HepG2 (cell line): Measurements from ENCODE around the gene SFXN5. TPM values are rescaled to one million over a fixed set of nuclear protein-coding genes. Genes with fewer than 3 reads are reported as not detected.

Experiments used
- ATAC-seq: fragments of 200-7000 bp; cut with Tn5 transposase; 3 replicates; pipeline ENCODE4 v1.9.1; 2020; ENCODE audit warnings: mild to moderate bottlenecking, moderate library complexity
- BruUV-seq: library from RNA; stranded (reverse); fragments of 400-500 nt; replicated peaks from 2 replicates; lab custom pipeline; 2021; lab: Mats Ljungman, UMichigan
- CTCF ChIA-PET: fragments of 300-600 bp; formaldehyde crosslinking; extraction: SDS; loops from one replicate; lab custom pipeline; 2021; ENCODE audit warnings: low total read pairs, inconsistent platforms, low intra/inter-chr PET ratio; lab: Yijun Ruan, JAX
- POLR2A ChIA-PET: fragments of 350-600 bp; sonication (Branson Sonifier 250); formaldehyde crosslinking; loops from one replicate; lab custom pipeline; 2020; ENCODE audit warnings: antibody characterized with exemption, inconsistent platforms; lab: Yijun Ruan, JAX
- DNase-seq: peaks from one replicate; pipeline ENCODE4 v3.0.0-alpha.2; 2015; ENCODE audit warnings: low spot score
- FAIRE-seq: peaks from 3 replicates; lab custom pipeline; 2011; peaks lifted over from hg19 to GRCh38; lab: Jason Lieb, UNC
- H2AFZ ChIP-seq: one replicate; pipeline ENCODE4 v1.6.1; 2011; ENCODE audit warnings: low read length, inconsistent platforms
- H3K27ac ChIP-seq: fragments of 300-600 bp; 3 replicates; pipeline ENCODE4 v1.8.0; 2011; ENCODE audit warnings: mixed run types, mild to moderate bottlenecking, mixed read lengths, low read length, inconsistent platforms; ENCODE audit not compliant: insufficient read depth; ENCODE audit errors: extremely low read length
- H3K27me3 ChIP-seq, 2 experiments: fragments of 200-600 bp in 1 of 2; 2 replicates in 1 of 2; 3 replicates in 1 of 2; pipeline versions ENCODE4 v1.6.0 to v1.8.0; 2011; ENCODE audit warnings: low read length in 2 of 2, mild to moderate bottlenecking in 2 of 2, moderate library complexity in 2 of 2, inconsistent platforms in 1 of 2; ENCODE audit not compliant: insufficient read depth in 2 of 2, control insufficient read depth in 1 of 2
- H3K36me3 ChIP-seq, 2 experiments: fragments of 200-600 bp in 1 of 2; replicated peaks in 1 of 2; 2 replicates in 1 of 2; 3 replicates in 1 of 2; pipeline versions ENCODE4 v1.5.1 to v1.8.0; 2011; ENCODE audit warnings: low read length in 2 of 2, inconsistent platforms in 1 of 2; ENCODE audit not compliant: insufficient read depth in 2 of 2, control insufficient read depth in 1 of 2
- H3K4me1 ChIP-seq: 2 replicates; pipeline ENCODE4 v1.5.1; 2012; ENCODE audit warnings: low read length, inconsistent platforms; ENCODE audit not compliant: insufficient read depth
- H3K4me2 ChIP-seq: 2 replicates; pipeline ENCODE4 v1.6.0; 2011; ENCODE audit warnings: low read depth, low read length, inconsistent platforms
- H3K4me3 ChIP-seq, 3 experiments: fragments of 200-600 bp in 1 of 3; sonication (generic), shearing (Covaris generic) in 1 of 3; replicated peaks in 1 of 3; 2 replicates each; pipeline ENCODE4 v1.5.1; 2011 to 2016; ENCODE audit warnings: low read length in 3 of 3, inconsistent platforms in 2 of 3, low read depth in 2 of 3, mild to moderate bottlenecking in 2 of 3, control low read depth in 1 of 3, mixed read lengths in 1 of 3; ENCODE audit not compliant: insufficient read depth in 1 of 3
- H3K79me2 ChIP-seq: one replicate; pipeline ENCODE4 v1.6.1; 2011; ENCODE audit warnings: low read length, inconsistent platforms; ENCODE audit not compliant: insufficient read depth
- H3K9ac ChIP-seq: 2 replicates; pipeline ENCODE4 v1.6.0; 2011; ENCODE audit warnings: mild to moderate bottlenecking, low read depth, low read length, inconsistent platforms; ENCODE audit not compliant: insufficient read depth
- H3K9me3 ChIP-seq: 2 replicates; pipeline ENCODE4 v1.5.1; 2012; ENCODE audit warnings: mild to moderate bottlenecking, low read length
- H4K20me1 ChIP-seq: 2 replicates; pipeline ENCODE4 v1.6.0; 2011; ENCODE audit warnings: inconsistent platforms, mild to moderate bottlenecking, low read length, moderate library complexity; ENCODE audit not compliant: insufficient read depth
- FOXP4 ChIP-seq: sonication (generic); formaldehyde crosslinking; IDR thresholded peaks from 2 replicates; pipeline ENCODE4 v1.4.0; 2020; ENCODE audit warnings: missing genetic modification reagents
- GZF1 ChIP-seq: sonication (generic); formaldehyde crosslinking; IDR thresholded peaks from 2 replicates; pipeline ENCODE4 v1.5.1; 2020; ENCODE audit warnings: mild to moderate bottlenecking, missing genetic modification reagents
- HNRNPUL1 ChIP-seq: fragments of 200-400 bp; formaldehyde crosslinking; IDR thresholded peaks from 2 replicates; pipeline ENCODE4 v1.6.1; 2017; ENCODE audit warnings: low read depth, mild to moderate bottlenecking, low read length, moderate library complexity
- KDM5A ChIP-seq: fragments of 200-600 bp; sonication (generic); IDR thresholded peaks from 2 replicates; pipeline ENCODE4 v1.7.0; 2018; ENCODE audit warnings: antibody characterized with exemption, mild to moderate bottlenecking, low read length, borderline replicate concordance
- MAFF ChIP-seq: IDR thresholded peaks from 2 replicates; pipeline ENCODE4 v1.6.1; 2011; ENCODE audit warnings: low read depth, low read length, improper control_type of control experiment
- MAFK ChIP-seq, 2 experiments: IDR thresholded peaks in 1 of 2; conservative IDR thresholded peaks in 1 of 2; 2 replicates each; pipeline ENCODE4 v1.6.1; 2011; ENCODE audit warnings: improper control_type of control experiment in 2 of 2, low read length in 2 of 2
- NFE2L2 ChIP-seq: fragments of 150-350 bp; IDR thresholded peaks from 2 replicates; pipeline ENCODE4 v1.6.1; 2014; ENCODE audit warnings: low read length
- PHF20 ChIP-seq: sonication (generic); formaldehyde crosslinking; IDR thresholded peaks from 2 replicates; pipeline ENCODE4 v1.5.0; 2020; ENCODE audit warnings: mild to moderate bottlenecking, missing genetic modification reagents
- REXO4 ChIP-seq: sonication (generic); formaldehyde crosslinking; IDR thresholded peaks from 2 replicates; pipeline ENCODE4 v1.8.0; 2022; ENCODE audit warnings: missing genetic modification reagents, mild to moderate bottlenecking, borderline replicate concordance
- ZBTB33 ChIP-seq: sonication (generic); formaldehyde crosslinking; IDR thresholded peaks from 2 replicates; pipeline ENCODE4 v1.4.0; 2020; ENCODE audit warnings: missing genetic modification reagents
- ZHX1 ChIP-seq: sonication (generic); formaldehyde crosslinking; IDR thresholded peaks from 2 replicates; pipeline ENCODE4 v1.8.1; 2022; ENCODE audit warnings: low read depth, mild to moderate bottlenecking, missing genetic modification reagents
- ZNF143 ChIP-seq: sonication (generic); formaldehyde crosslinking; IDR thresholded peaks from 2 replicates; pipeline ENCODE4 v1.4.0; 2020; ENCODE audit warnings: missing genetic modification reagents
- ZNF251 ChIP-seq: sonication (generic); formaldehyde crosslinking; IDR thresholded peaks from 2 replicates; pipeline ENCODE4 v1.9.0; 2021; ENCODE audit warnings: mild to moderate bottlenecking, missing genetic modification reagents
- ZNF33B ChIP-seq: sonication (generic); formaldehyde crosslinking; IDR thresholded peaks from 2 replicates; pipeline ENCODE4 v1.5.1; 2020; ENCODE audit warnings: mild to moderate bottlenecking, missing genetic modification reagents
- WGBS: methylation state at CpG from one replicate; pipeline ENCODE4 v1.1.6; 2017; ENCODE audit warnings: low lambda C conversion rate; 5-methylcytosine and 5-hydroxymethylcytosine counted together
- in situ Hi-C: cut with HindIII; loops from 2 replicates; pipeline ENCODE4 v1.10.0; 2017; ENCODE audit warnings: low pct_unique_long_range_greater_than_20kb; ENCODE audit not compliant: extremely low pct_ligation_motif_present
- intact Hi-C: fragments of 100-400 bp; cut with micrococcal nuclease; formaldehyde crosslinking; loops from one replicate; pipeline ENCODE4 v1.10.0; 2022; ENCODE audit not compliant: unreplicated experiment
- polyA plus RNA-seq, 8 experiments: library from polyadenylated mRNA; depleted of rRNA in 3 of 8; stranded (reverse) in 7 of 8; unstranded in 1 of 8; fragments of >200 nt; fragmentation: Illumina TruSeq in 4 of 8; extraction: Trizol in 4 of 8; gene quantifications; 2 replicates each; pipeline versions ENCODE4 v1.2.1 to v1.2.3, GENCODE V29; 2011 to 2016; ENCODE audit warnings: low read depth in 4 of 8, missing spikeins in 1 of 8, mixed read lengths in 1 of 8; ENCODE audit not compliant: insufficient read depth in 1 of 8
- total RNA-seq, 5 experiments: library from RNA; depleted of rRNA; stranded (reverse); fragments of >200 nt; fragmentation: Illumina TruSeq; extraction: Trizol; gene quantifications; 2 replicates each; pipeline ENCODE4 v1.2.3, GENCODE V29; 2016; ENCODE audit warnings: low read depth in 1 of 5

The SFXN5 gene
- total and polyA plus RNA-seq, 2 of the 13 experiments (the other 11 are each of a cell fraction or from before 2014, with no cell fraction given), result 34.9 to 37.4 TPM

DNA sequence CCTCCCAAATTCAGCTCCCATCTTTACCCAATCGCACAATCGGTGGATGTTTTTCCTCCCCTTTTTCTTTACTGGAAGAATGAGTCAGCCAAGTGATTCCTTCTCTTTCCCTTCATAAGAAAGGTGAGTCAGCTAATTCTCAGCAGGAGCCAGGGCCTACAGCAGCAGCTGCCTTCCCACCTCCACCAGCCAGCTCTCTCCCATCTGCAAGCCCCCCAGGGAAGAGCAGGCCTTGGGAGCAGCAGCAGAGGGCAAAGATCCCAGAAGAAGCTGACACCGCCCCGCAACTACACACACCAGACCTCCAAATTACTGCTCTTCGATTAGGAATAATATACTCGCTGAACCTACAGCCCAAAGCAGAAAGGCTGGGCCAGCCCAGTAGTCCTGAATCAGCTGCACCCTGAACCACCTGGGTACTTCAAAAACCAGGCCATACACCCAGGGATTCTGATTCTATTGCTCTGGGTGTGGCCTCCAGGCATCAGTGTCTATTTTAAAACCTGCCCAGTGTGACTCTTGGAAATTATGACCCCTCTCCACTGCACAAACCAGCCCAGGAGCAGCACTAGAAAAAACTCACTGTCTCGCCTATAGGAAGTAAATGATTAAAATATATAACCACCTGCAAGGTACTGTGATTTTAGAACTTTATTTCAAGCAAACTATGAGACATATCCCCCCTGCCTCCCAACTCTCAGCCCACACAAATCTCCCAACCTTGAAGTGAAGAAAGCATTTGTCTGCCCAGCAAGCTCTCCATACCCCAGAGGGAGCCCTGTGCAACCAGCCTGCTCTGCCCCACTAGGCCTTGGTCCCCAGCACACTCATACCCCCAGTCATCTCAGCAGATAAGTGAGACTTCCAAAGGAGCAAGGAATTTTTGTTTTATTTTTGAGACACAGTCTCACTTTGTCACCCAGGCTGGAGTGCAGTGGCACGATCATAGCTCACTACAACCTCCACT lies 7.3 kb downstream of the SFXN5 start:
- POLR2A ChIA-PET, result interaction anchor here (1.2 to 1.5 kb wide), 2 partner anchors 7 to 64 kb away, joined by 3 to 4 read pairs; partner anchors contain the start of gene SFXN5
- peak overlapping the region; percentile 6 for H3K27ac ChIP-seq
- H3K27me3 ChIP-seq, result no peaks in the 10 kb centered on the region
- no peak overlapping the region for H3K9ac ChIP-seq
- WGBS, result 96% methylated on average over 8 of the region's 8 CpGs
- H3K79me2 ChIP-seq, result peaks cover 86% of the 10 kb centered on the region
- peaks cover 9% of the 10 kb centered on the region; the same call in 1 of the 2 replicates for H4K20me1 ChIP-seq
- FAIRE-seq (no peak), DNase-seq (no peak), ATAC-seq (peak; percentile 8; the same call in 1 of the 3 replicates)
- in situ Hi-C loops (no loop called here), intact Hi-C loops (no loop called here)
- H2AFZ ChIP-seq, result no peak overlapping the region
- H3K36me3 ChIP-seq, result peaks cover 4 to 9% of the 10 kb centered on the region in 2 experiments; a peak in 3 of 5 replicates
- H3K9me3 ChIP-seq, result no peaks in the 10 kb centered on the region
- no TSS peak for BruUV-seq
- CTCF ChIA-PET, result no interaction called here
- H3K4me2 ChIP-seq, result no peak overlapping the region
- H3K4me1 ChIP-seq, result peaks cover 56% of the 10 kb centered on the region
- H3K4me3 ChIP-seq, result no peak overlapping the region
- TF ChIP-seq ZBTB33 (CRISPR knock-in tag) (no peak), KDM5A (no peak), ZHX1 (CRISPR knock-in tag) (no peak), GZF1 (CRISPR knock-in tag) (no peak), ZNF33B (no peak), FOXP4 (CRISPR knock-in tag) (no peak), HNRNPUL1 (no peak), REXO4 (CRISPR knock-in tag) (no peak), MAFK (conservative IDR thresholded peaks at IDR 0.05 in 1 of 2, IDR thresholded peaks at IDR 0.05 in 1 of 2; ENCODE audit: low read length in 2 of 2) (peak; percentile 79 to 83), NFE2L2 (peak; percentile 41; the same call in 1 of the 2 replicates), PHF20 (no peak), ZNF143 (CRISPR knock-in tag) (no peak), ZNF251 (no peak), MAFF (peak; percentile 80)
